DMS53 (cell line): ENCODE measurements around the gene KCNQ1OT1.

ENCODE experiments used
- DNase-seq: peaks from one replicate; lab custom pipeline; 2025; lab: John Stamatoyannopoulos, UW

Gene KCNQ1OT1

GRCh38 chr11:2699531-2700414 lies at the start of gene KCNQ1OT1:
KCNQ1OT1 (minus strand) TSS chr11:2699994.
- DNase-seq, result peak; percentile 96

- no peak for DNase-seq
Measured at GRCh38 chr11:2748814-2749554, 49.2 kb upstream of the KCNQ1OT1 start.

GRCh38 chr11:2748061-2748813 lies 48.4 kb upstream of the KCNQ1OT1 start:
- DNase-seq, result no peak

GRCh38 chr11:2747248-2748027 lies 47.6 kb upstream of the KCNQ1OT1 start:
- DNase-seq, result no peak

- no peak for DNase-seq
Measured at GRCh38 chr11:2746401-2747247, 46.8 kb upstream of the KCNQ1OT1 start.

GRCh38 chr11:2745511-2745910 lies 45.7 kb upstream of the KCNQ1OT1 start:
- no peak for DNase-seq

- no peak for DNase-seq
Measured at GRCh38 chr11:2744166-2744565, 44.4 kb upstream of the KCNQ1OT1 start.

- no peak for DNase-seq
Measured at GRCh38 chr11:2743427-2744110, 43.8 kb upstream of the KCNQ1OT1 start.

- no peak for DNase-seq
Measured at GRCh38 chr11:2742611-2743426, 43.0 kb upstream of the KCNQ1OT1 start.

- DNase-seq, result no peak
Measured at GRCh38 chr11:2742201-2742600, 42.4 kb upstream of the KCNQ1OT1 start.

GRCh38 chr11:2741377-2742131 lies 41.8 kb upstream of the KCNQ1OT1 start:
- no peak for DNase-seq

- no peak for DNase-seq
Measured at GRCh38 chr11:2741006-2741376, 41.2 kb upstream of the KCNQ1OT1 start.

GRCh38 chr11:2740275-2740940 lies 40.6 kb upstream of the KCNQ1OT1 start:
- no peak for DNase-seq

GRCh38 chr11:2739531-2740274 lies 39.9 kb upstream of the KCNQ1OT1 start:
- no peak for DNase-seq

GRCh38 chr11:2738551-2739431 lies 39.0 kb upstream of the KCNQ1OT1 start:
- DNase-seq, result no peak

GRCh38 chr11:2737866-2738265 lies 38.1 kb upstream of the KCNQ1OT1 start:
- no peak for DNase-seq
